Stimulated activated CD8-positive, alpha-beta memory T cell treated with anti-CD3 and anti-CD28 coated beads, Interleukin-15, amount 100 ng/mL, for 1 hour (primary cell): ENCODE measurements around the gene KRT24.

Source experiments
- DNase-seq: peaks from one replicate; pipeline ENCODE4 v3.0.0-alpha.2; 2020; ENCODE audit warnings: low read depth

The KRT24 gene

GRCh38 chr17:40694584-40694983, 9.0 kb downstream of the KRT24 start:
- no peak for DNase-seq

- DNase-seq, result no peak
These were observed 16.4 kb downstream of the KRT24 start for GRCh38 chr17:40687106-40687505.

- no peak for DNase-seq
These were observed 17.4 kb downstream of the KRT24 start for GRCh38 chr17:40686192-40686591.

GRCh38 chr17:40680998-40681397, 22.6 kb downstream of the KRT24 start:
- no peak for DNase-seq

- no peak for DNase-seq
These were observed 24.0 kb downstream of the KRT24 start for GRCh38 chr17:40679523-40679907.

GRCh38 chr17:40678902-40679522, 24.5 kb downstream of the KRT24 start:
- DNase-seq, result no peak

GRCh38 chr17:40675905-40676304, 27.6 kb downstream of the KRT24 start:
- DNase-seq, result no peak

GRCh38 chr17:40672654-40673053, 30.9 kb downstream of the KRT24 start:
- DNase-seq, result no peak

- DNase-seq, result no peak
These were observed 32.3 kb downstream of the KRT24 start for GRCh38 chr17:40671282-40671681.

- no peak for DNase-seq
These were observed 37.2 kb downstream of the KRT24 start for GRCh38 chr17:40666331-40666730.

GRCh38 chr17:40664582-40665333, 38.8 kb downstream of the KRT24 start, which contains the start of gene KRT222:
TSS of gene KRT222 (minus strand) at chr17:40665177. CDS start at chr17:40665099, 78 bp downstream.
- DNase-seq, result no peak

- no peak for DNase-seq
These were observed 40.3 kb downstream of the KRT24 start for GRCh38 chr17:40663252-40663651.

GRCh38 chr17:40659911-40660310, 43.6 kb downstream of the KRT24 start:
- no peak for DNase-seq

- DNase-seq, result no peak
These were observed 45.2 kb downstream of the KRT24 start for GRCh38 chr17:40658396-40658795.

- no peak for DNase-seq
These were observed 51.6 kb downstream of the KRT24 start for GRCh38 chr17:40651939-40652338.

GRCh38 chr17:40648384-40648968, 55.1 kb downstream of the KRT24 start:
- DNase-seq, result no peak
